T-helper 1 cell (primary cell): ENCODE measurements around the gene SDSL.

Source experiments
- DNase-seq, 5 donors: peaks; one replicate each; pipeline ENCODE4 v3.0.0-alpha.2; 2012 to 2020

The SDSL gene

DNA sequence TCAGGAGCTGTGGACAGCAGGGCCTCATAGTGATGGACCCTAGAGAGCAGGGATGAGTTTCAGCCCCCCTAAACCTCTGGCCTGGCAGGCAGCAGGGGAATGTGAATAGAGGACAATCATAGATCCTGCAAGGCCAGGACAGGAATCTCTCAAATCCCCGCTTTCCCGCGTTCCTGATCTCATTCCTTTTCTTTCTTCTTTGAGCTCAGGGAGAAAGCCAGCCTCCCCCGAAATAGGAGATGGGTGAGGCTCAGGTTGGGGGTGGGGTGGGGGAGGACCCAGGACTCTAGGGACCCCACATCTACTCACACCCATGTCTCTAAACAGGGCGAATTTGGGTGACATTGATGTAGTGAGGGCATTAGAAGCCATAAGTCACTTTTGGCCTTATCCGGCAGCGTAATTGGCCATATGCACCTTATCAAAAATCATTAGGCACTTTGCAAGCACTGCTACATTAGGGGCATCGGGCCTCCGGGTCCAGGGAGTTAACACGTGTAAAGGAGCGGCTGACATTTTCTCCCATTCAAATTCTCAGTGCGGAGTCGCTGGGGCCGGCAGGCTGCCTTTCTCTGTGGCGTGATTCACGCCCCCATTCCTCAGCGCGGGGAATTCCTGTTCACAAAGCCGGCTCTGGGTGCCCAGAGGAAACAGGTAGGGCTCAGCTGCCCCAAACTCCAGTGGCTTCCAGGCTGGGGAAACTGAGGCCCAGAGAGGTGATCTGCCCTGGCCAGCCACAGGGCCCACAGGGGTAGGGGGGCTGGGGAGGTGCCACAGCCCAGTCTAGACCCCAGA, 48.0 kb downstream of the SDSL start:
- no peak for DNase-seq

DNA sequence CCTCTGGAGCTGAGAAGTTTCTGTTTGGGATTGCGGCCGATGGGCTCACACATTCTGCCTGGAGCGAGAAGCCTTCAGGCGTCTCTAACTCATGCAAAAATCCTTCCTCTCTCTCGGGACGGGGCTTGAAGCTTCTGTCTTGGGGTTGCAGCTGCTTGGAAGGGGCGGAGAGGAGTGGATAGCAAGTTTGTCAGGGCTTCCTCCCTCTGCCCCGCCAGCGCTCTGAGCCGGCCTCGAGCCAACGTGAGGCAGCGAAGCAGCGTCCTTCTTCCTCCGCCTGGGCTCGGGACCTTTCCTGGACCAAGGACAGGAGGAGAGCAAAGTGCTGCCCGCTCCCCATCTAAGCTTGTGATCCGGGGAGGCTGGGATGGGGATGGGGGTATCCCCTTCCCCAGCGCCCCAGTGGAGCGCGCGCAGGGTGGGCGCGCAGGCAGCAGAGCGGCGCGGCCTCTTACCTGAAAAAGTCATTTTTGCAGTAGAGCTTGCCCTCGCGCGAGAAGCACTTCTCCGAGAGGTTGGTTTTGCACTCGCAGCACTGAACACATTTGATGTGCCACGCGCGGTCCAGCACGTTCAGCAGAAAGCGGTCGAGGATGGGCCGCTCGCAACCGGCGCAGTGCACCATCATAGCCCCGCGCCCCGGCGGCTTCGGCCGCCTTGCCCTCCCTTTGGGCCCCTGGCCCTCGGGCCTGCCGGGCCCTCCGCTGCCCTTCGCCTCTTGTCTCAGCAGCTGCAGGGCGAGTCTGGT, 48.9 kb downstream of the SDSL start:
- DNase-seq = no peak

DNA sequence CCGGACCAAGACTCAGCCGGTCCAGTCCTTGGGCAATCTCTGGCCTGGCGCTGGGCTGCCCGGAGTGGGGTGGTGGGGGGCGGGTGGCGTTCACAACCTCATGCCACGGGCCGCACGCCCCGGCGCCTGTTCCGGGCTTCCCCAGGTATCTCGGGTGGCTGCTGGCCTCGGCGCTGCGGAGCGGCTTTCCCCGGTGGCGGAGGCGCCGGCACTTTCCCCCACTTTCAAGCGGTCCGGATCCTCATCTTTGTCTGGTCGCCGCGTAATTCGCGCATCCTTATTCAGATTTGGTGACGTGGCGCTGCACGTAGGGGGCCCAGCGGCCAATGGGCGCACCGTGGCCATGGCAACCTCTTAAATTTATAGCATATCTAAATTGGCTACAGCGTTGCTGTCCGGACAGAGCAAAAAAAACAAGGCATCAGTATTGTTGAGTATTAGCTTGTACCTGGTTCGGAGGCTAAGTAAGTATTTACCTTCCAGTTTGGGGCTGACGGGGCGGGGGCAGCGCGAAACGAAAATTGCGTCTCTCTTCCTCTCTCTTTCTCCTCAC, 49.5 kb downstream of the SDSL start, which contains the start of gene LHX5:
Gene LHX5 (minus strand): TSS at position 253 of the 553 bp plus-strand sequence. CDS start 373 bp downstream, outside the sequence.
- DNase-seq = no peak

DNA sequence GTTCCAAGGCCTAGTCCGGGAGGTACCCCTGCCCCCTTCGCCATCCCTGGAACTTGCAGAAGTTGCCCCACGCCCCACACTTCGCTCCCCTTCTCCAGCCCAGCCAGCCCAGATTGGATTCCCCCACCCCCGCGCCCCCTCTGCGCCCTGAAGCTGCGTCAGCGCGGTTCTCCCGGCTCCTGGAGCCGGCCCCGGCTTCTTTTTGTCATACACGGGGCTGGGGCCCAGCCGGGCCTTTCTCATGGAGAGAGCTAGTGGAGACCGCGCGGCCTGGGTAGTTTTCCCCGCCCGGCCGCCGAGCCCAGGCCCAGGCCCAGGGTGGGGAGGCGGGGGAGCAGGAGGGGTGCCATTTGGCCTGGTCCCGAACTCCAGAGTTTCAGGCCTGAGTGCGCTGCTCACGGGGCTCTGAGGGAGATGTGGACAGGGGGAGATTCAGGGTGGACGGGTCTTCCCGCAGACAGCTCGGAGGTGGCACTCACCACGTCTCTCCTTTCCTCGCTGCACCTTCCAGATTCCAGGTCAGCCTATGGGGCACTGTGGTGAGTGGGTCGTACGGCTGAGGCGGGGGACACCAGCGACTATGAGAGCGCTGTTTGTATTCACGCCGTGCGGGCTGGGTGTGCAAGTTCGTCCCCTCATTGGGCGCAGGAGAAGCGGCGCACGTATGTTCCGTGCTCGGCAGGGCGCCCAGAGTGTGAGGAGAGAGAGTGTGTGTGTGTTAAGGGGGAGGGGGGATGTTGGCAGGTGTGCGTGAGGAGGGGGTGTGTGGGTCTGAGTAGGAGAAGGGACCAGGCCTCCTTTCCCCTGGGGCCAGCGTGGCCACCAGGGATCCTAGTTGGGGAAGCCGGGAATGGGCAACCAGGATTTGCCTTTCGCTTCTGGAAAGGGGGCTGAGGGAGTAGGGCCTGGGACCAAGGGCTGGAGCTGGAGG, 50.3 kb downstream of the SDSL start:
- no peak for DNase-seq

DNA sequence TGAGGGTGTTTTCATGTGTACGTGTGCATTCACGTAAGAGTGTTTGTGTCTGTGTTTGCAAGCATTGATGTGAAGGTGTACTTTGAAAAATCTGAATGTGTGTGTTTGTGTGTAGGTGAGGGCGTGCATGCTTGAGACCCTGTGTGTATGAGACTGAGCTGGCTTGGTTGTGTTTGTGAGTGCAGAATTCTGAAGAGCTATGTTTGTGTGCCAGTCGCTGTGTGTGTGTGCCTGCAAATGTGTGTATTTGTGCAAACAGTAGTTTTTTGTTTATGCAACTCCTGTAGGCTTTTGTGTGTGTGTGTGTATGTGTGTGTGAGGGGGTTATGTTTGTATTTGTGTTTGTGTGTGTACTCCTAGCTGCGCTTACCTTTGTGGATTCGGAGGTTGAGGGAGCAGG, 51.2 kb downstream of the SDSL start:
- no peak for DNase-seq

DNA sequence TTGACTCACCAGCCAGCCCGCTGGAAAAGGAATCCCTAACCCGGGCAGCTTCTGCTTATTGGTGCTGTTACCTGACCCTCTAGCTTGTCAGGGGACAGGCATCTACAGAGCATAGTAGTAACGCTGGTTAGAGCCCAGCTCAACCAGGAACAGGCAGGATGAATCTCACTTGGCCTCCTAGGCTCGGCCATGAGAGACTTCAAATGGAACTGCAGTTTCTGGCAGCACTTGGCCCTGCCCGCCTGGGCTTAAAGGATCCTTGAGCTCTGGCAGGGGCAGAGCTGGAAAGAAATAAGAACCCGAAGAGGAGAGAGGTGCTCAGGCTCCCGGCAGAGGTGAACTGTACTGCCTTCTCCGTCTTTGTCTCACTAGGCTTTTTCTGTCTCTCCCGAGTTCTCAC, 51.8 kb downstream of the SDSL start:
- DNase-seq = no peak

DNA sequence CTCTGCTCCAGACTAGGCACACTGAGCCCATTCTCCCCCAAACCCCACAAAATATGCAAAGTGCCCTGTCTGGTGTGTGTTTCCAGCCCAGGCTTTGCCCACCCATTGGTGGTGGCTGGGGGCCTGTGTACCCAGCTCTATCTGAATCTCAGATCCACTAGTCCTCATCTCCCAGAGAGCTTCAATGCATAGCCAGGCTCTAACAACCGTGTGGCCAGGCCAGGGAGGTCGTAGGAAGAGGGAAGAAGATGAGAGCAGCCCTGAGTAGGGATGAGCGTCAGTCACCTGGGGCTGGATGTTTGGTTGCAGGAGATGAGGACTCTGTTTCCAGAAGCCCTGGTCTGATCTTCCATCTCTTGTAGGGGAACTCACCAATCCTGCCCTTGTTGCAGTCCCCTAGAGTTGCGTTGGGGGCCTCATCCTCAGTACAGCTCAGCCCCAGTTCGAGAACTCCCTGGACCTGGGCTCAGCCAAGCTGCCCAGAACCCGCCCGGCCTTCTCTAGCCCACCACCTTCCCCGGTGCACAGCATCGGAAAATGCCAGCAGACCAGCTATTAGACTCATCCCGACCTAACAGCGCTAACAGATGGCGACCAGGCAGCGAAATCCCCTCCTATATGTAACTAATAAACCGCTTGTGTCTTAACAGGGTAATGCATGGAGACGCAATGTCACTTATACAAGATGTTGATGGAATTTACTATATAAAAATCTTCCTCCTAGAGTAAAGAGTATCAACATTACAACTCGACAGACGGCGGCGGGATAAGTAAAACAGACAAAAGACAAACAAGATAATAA, 52.7 kb downstream of the SDSL start:
- DNase-seq = no peak

DNA sequence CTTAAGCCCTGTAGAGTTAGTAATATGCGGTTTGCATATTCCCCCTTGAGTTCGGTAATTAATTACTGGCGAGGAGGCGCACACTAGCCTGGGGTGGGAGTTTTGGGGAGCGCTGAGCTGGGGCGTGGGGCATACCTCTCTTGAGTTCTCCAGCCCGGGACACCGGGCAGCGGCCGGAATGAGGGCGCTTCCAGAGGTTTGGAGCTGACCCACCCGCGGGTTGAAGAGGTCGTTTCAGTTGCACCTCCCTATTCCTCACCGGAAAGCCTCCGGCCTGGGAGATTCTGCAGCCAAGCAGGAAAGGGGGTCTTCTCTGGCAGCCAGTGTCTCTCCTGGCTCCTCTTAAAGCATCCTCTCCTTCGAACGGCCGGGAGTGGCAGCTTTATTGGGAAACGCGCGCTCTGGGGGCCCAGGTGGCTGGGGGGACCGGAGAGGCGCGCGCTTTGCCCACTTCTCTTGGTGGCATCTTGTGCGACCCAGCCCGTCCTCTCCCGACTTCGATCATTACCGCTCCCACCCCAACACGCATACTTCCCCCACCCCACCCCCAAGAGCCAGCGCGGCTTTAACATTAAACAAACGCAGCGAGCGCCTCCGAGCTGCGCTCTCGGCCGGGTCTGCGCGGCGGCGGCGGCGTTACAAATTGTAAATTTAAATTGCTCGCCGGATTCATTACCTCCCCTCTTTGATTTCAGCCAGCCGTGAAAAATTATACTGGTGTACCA, 53.4 kb downstream of the SDSL start:
- DNase-seq = no peak

DNA sequence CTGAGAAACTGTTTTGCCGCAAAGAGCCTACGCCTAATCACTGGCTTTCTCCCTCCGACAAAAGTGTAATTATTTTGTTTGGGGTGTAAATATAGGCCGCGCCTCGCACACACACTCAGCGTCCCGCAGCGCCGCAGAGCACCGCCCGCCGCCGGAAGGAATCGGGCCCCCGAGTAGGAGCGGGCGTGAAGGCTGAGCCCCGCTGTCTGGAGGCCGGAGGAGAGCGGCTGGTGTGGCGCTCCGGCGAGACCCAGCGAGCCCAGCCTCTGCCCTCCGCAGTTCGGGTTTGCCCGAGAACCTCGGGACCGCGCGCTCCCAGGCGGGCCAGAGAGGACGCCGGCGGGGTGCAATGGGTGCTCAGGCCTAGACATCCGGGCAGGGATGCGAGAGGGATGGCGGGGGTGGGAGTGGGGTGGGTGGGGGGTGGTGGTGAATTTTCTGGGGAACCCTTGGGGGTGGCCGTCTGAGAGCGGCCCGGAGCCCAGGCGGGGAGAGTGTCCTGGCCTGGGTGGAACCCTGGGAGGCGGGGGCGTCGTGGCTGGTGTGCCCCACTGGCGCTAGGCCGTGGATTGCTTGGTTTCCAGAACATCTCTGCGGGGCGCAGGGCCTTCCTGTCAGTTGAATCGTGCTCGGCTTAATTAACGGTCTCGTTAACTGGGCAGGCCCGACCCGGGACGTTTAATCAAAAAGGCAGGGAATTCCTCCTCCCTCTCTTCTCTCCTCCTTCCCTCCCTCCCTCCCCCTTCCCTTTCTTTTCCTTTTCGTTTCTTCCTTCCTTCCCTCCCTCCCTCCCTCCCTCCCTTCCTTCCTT, 54.2 kb downstream of the SDSL start:
- DNase-seq = no peak

DNA sequence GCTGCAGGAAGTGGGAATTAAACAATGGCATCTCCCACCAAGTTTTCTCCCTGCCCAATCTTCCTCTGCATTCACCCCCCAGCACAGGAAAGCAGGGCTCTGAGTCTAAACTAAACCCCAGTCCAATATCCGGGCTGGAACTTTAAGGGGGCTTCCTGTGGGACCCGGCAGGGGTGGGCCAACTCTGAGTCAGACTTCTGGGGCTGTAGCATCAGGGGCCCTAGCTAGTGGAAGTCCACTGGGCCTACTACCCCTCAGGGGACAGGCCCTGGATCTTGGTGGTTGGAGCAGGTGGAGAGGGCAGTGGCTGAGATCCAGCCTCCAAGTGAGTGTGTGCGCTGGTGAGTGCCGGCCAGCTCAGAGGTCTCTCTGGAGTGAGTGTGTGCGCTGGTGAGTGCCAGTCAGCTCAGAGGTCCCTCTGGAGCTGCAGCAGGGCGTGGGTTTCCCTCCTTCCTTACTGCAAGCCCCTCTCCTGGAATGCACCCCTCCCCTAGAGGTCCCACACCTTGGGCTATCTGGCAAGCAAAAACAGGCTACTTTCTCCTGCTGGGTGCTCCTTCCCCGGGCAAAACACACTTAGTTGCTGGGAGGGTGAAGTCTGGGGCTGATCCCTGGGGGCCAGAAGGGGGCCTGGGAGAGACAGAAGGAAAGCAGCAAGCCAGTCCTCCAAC, 55.1 kb downstream of the SDSL start:
- no peak for DNase-seq

DNA sequence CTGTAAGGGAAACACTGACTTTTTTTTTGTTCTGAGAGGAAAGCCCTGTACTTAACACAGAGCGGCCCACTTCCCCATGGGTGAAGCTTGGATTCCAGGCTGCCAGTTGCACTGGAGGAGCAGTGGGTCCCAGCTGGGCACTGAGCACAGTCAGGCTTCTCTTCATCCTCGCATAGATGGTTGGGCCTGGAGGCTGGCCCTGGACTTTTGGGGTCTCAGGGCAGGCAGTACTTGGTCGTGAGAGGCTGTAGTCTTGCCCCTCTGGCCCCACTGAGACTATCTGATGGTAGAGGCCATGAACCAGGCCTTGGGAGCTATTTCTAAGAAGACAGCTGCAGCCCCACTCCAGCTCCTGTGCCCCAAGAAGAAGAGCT, 55.6 kb downstream of the SDSL start:
- no peak for DNase-seq

DNA sequence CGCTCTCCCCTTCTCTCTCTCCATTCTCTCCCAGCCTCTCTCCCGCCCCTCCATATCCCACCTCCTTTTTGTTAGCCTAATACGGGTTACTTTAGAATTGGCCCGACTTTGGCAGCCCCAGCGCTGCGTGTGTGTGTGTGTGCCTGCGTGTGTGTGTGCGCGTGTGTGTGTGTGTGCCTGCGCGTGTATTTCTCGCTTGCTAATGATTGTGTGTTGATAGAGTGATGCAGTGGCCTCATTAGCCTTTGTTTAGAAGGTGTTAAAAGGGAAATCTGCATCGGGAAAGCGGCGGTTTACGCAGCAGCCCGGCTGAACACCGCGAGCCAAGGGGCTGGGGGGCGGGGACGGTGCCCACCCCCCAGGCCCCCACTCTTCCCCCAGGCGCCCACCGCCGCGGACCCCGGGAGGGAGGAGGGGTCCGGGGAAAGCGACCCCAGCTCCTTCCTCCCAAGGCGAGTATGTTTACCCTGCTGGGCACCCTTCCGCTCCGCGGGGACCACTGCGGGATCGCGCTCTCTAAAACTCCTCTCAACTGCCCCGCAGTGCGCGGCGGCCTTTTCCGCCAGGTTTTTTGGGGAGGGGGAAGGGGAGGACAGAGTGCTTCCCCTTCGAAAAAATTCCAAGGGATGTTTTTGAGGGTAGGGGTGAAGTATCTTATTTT, 56.3 kb downstream of the SDSL start:
- no peak for DNase-seq

DNA sequence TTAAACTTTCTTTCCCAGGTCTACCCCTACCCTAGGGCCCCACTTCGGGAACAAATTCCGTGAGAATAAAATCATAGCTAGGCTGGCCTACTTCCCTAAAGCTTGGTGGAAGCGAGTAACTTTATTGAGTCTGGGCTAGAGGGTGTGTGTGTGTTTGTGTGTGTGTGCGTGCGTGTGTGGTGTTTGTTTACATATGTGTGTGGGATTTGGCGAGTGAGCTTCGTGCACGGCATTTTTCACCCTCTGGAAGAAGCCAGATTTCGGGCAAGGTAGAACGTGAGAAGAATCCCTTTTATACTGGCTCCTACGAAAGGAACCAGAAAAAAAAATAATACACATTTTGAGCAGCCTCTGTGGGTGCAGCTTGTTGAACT, 57.0 kb downstream of the SDSL start:
- DNase-seq = no peak

DNA sequence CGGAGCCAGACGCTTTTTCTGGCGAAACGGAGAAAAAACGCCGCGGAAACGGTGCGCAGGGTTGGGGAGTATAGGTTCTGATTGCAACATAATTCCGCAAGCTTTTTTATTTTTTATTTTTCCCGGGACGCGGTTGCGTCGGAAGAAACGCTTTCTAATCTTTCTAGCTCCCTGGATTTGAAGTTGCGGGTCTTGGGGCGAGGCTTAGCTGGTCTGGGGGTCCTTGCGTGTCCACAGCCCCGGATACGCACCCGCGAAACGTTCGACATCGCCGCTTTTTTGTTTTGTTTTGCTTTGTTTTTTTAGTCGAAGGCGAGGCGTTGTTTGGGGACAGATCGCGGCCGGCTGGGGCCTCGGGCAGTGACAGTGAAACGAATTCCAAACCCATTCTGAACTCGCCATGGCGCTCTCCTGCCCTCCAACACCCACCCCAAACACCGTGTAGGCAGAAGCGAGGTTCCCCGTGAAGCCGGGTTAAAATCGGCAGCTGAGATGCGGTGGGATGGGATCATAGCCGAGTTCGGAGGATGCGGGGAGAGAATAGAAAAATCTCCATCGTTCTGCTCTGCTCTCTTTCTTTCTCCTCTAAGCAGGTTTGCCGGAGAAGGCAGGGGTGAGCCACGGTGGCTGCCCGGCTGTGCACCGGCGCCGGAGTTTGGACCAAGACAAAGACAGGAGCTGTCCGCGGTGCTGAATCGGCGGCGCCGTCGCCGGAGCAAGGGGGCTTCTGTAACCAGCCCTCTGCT, 57.6 kb downstream of the SDSL start:
- DNase-seq = peak in 1 of 5 donors; percentile 17

DNA sequence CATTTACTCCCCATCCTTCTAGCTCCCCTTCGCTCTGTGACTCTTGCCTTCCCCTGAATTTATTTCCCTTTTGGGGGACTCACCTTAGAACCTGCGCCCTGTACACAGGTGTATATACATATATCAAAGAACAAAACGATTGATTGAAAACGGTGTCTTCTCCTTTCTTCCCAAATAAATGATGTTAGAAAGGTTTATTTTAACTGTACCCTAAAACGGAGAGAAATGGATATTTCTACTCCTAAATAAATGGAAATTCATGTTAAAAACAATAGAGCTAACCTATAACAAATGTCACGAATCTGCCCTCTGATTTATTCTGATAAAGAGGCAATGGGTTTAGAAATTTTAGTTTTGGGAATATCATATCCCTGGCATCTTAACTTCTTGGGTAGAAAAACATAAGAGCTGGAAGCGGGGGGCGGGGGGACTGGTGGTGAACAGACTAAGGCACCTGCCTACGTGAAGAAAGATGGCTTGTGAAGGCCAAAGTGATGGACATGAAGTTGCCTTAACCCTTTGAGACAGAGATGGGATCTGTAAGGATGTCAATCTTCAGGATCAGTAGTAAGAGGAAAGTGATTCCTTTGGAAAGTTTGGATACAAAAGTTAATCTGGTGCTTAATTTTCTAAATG, 58.3 kb downstream of the SDSL start:
- no peak for DNase-seq

DNA sequence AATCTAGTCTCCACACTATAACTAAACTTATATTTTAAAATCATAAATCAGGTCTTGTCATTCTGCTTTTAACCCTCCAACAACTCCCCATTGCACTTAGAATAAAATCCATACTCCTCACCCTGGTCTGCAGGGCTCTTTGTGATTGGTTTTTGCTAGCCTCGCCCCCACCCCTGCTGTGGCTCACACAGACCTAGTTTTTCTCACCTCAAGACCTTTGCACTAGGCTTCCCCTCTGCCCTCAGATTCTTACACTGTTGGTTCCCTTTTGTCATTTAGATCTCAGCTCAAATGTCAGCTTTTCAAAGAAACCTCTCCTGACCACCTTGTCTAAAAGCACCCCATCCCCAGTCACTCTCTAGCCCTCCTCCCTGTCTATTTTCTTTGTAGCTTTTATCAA, 60.2 kb downstream of the SDSL start:
- no peak for DNase-seq

DNA sequence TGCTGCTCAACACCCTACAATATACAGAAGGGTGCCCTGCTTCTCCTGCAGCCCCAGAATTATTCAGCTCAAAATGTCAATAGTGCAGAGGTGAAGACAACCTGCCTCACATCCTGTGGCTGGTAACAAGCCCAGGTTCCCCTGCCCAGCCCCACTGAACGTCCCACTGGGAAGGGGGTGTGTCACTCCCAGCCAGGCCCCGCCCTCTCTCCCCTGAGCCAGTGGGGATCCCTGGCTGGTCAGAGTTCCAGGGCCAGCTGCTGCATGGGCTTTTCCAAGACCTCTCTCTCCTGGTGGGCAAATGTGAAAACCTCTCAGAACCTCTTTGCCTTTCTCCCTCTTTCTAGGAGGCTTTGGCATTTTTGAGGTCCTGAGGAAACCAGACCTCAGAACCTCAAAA, 63.1 kb downstream of the SDSL start:
- DNase-seq = no peak

DNA sequence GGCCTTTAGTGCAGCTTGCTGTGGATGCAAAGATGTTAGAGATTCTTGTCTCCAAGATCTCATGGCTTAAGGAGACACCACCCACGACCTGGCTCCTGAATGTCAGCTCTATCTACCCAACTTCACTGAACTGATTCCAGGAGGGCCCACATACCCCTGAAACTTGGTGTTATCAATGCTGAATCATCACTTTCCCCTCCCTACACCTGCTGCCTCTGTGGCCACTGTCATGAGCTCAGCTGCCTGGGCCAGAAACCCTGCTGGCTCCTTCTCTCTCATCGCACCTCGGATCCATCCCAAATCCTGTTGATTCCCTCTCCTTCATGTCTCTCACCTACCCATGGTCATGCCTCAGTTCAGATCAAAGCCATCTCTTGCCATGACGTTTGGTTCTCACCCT, 64.5 kb downstream of the SDSL start:
- no peak for DNase-seq
